ENCODE results near the gene DERL3.

The DERL3 gene

DNA sequence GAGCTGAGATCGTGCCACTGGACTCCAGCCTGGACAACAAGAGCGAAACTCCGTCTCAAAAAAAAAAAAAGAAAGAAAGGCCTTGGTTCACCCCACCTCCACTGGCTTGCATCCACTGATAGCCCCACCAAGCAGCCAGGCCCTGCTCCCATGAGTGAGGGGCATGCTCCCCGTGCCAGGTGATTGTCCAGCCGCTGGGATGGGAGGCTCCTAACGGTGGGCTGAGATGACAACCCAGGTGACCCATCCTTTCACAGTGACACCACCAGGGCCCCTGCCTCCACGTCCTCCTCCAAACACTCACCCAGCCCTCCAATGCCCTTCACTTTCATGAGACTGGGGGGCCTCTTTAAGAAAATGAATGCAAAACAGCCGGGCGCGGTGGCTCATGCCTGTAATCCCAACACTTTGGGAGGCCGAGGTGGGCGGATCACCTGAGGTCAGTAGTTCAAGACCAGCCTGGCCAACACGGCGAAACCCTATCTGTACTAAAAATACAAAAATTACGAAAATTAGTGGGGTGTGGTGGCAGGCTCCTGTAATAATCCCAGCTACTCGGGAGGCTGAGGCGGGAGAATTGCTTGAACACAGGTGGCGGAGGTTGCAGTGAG is 8.6 kb upstream of the DERL3 start:
- no peak for DNase-seq (ENCODE audit: low read depth)

DNA sequence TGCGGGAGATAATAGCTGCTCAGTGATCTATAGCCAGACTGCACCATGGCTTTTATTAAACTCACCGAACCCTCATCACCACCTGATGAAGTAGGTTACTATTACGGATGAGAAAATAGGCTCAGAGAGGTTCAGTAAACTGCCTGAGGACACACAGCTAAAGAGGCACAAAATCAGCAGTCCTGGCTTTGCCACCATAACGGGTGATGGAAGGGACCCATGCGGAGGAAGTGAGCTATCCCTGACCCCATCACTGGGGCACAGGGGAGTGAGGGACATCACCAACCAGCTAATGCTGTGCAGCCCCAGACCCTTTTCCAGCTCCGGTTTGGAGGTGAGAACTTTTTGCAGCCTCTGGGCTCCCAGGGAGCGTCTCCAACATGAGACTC is 7.3 kb upstream of the DERL3 start:
- no peak for DNase-seq (ENCODE audit: low read depth)

- DNase-seq (ENCODE audit: low read depth), result no peak
These were observed 6.7 kb upstream of the DERL3 start for GRCh38 chr22:23845265-23846080.

DNA sequence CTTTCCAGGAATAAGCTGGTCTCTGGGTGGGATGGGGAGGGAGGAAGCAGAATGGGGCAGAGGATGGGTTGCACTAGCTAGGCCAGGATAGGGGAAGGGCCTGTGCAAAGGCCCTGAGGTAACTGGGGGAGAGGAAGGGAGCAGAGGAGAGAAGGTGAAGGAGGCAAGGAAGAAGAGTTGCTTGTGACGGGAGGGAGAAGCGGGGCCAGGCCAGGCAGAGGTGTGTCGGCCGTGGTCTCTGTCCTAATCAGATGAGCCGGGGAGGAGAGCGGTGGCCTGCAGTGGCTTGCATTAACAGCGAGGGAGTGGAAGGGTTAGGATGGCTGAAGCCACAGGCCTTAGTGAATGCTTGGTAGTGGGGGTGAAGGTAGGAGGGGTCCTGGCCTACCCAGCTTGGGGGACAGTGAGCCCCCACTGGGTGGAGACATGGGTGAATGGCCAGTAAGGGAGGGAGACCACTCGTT is 6.0 kb upstream of the DERL3 start:
- no peak for DNase-seq (ENCODE audit: low read depth)

DNA sequence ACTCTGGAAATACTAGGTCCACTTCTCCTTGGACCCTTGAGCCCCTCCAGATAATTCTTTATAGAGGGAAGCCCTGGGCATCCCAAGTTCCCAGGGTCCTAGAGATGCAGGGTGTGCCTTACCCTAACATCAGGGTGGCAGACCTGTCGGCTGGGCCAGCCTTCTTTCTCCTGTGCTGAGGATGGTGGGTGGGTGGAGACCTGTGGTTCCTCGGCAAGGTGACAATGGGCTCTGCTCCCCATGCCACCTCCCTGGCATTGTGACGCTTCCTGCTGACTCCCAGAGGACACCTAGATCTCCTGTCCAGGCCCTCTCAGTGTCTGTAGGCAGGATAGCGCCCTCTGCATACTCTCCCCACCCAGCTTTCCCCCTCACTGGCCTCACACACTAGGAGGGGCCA is 3.8 kb upstream of the DERL3 start:
- DNase-seq (ENCODE audit: low read depth), result no peak

DNA sequence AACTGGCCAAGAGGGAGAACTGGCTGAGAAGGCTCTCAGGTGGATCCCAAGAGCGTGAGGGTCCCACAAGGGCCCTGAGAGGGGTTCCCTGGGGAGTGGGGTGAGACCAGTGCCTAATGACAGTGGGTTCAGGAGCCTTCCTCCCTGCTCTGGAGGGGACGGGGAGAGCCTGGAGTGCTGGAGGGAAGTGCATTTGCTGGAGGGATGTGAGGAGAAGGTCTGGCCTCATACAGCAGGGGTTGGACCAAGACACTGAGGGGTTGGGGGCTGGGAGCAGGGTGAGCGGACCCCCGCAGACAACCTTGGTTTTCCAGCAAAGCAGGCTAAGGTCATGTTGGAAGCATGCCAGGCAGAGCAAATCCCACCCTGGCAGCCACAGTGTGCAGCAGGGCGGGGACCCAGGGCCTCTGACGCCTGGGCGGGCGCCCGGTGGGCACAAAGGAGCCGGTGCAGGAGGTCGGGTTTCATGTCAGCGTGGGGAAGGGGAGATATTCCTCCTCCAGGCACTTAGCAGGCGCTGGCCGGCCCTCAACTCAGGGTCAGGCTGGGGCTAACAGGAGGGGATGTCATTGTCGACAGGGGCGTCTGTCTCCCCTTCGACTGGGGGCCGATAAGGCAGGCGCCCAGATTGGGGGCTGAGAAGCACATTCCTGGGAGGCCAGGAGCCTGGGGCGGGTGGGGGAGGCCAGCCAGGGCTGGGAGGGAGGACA is 3.1 kb upstream of the DERL3 start:
- DNase-seq (ENCODE audit: low read depth), result no peak

DNA sequence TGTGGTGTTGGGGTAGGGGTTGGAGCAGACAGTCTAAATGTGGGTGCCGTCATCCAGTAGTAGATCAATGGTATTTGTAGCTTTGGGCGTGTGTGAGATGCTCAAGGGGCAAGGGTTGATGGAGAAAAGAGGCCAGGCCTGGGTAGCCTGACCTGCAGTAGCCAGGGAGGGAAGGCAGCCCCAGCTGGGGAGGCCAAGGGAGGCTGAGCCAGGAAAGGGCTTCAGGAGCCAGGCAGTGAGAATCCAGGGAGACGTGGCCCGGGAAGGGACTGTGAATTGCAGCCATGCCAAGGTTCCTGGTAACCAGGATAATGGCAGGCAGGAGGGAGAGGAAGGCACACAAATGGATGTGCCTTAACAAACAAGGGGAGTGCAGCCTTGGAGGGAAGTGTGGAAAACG is 2.5 kb upstream of the DERL3 start:
- no peak for DNase-seq (ENCODE audit: low read depth)

- DNase-seq (ENCODE audit: low read depth), result no peak
These were observed 1.2 kb upstream of the DERL3 start for GRCh38 chr22:23840026-23840425.

- no peak for DNase-seq (ENCODE audit: low read depth)
These were observed 710 bp downstream of the DERL3 start for GRCh38 chr22:23837911-23838680.

GRCh38 chr22:23837496-23837859 is 1.3 kb downstream of the DERL3 start:
- no peak for DNase-seq (ENCODE audit: low read depth)

GRCh38 chr22:23836692-23837495 is 1.9 kb downstream of the DERL3 start:
- DNase-seq (ENCODE audit: low read depth), result no peak

GRCh38 chr22:23836281-23836680 is 2.5 kb downstream of the DERL3 start:
- no peak for DNase-seq (ENCODE audit: low read depth)

DNA sequence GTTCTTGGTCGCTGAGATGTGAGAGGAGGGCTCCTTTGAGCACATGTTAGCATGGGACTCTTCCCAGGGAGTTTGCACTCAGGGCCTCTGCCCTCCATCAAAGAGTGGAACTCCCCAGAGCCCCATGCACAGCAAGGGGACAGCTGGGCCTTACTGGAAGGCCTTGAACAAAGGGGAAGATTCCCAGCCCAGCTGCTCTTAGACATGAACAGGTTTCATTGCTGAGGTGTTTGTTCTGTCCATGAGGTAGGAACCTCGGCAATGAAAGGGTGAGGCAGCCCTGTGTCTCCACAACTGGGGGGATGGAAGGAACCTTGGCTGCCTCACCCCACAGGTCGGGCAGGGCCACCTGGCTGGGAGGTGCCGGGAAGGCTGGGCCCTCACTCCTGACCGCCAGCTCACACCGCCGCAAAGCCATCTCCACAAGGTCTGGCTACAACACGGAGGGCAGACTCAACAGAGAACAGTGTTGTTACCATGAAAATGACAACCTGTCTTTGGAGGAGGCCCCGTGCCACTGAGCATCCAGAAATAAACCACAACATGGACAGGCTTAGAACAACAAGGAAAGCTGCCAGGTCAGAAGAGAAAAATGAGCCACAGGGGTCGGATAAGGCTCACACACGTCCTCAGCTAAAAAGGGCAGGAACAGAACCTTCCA is 3.2 kb downstream of the DERL3 start:
- no peak for DNase-seq (ENCODE audit: low read depth)

GRCh38 chr22:23834793-23835483 is 3.9 kb downstream of the DERL3 start:
- no peak for DNase-seq (ENCODE audit: low read depth)

GRCh38 chr22:23834406-23834792 is 4.4 kb downstream of the DERL3 start:
- DNase-seq (ENCODE audit: low read depth), result no peak

DNA sequence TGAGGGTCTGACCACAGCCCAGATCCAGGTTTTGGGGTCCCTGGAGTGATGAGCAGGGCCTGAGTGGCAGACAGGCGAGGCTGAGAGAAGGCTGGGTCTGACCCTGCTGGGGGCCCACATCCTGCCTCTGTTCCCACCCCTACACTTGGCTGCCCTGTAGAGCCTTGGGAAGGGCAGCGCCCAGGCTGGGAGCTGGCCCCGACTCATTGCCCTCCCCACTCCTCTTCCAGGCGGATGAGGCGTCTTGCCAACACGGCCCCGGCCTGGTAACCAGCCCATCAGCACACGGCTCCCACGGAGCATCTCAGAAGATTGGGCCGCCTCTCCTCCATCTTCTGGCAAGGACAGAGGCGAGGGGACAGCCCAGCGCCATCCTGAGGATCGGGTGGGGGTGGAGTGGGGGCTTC is 4.9 kb downstream of the DERL3 start:
- DNase-seq (ENCODE audit: low read depth), result no peak

- DNase-seq (ENCODE audit: low read depth), result no peak
These were observed 5.6 kb downstream of the DERL3 start for GRCh38 chr22:23833017-23833751.

DNA sequence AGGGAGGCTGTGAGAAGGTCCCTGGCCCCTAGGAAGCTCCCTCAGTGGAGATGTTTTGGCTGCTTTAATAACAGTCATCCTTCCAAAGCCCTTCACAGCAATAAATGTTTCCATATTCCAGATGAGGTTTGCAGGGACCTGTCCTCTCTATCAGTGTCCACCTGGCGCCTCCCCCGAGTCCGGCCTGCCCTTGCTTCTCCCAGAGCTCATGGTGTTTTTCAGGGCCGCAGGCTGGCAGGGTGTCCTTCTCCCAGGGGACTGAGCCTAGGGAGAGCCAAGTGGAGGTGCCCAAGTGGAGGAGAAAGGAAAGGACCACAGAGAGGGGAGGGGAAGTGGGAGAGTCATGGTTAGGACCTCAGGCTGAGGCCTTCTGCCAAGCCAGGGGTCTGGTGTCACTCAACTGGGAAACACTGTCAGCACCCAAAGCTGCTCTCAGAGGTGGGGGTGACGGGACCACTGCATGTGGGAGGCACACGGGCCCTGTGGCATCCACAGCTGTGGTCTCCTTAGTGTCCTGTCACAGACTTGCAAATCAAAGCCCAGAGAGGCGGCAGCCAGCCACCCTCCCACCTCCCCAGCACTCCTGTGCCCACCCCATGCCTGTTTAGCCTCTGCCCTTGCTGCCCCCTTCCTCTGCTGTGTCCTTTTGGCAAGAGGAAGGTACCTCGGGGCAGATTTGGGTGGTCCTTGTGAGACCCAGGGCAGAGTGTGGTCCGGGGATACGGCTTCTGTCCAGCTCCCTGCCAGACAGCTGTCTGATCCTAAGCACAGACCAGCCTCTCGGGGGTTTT is 6.4 kb downstream of the DERL3 start:
- no peak for DNase-seq (ENCODE audit: low read depth)

GRCh38 chr22:23831781-23832180 is 7.0 kb downstream of the DERL3 start:
- no peak for DNase-seq (ENCODE audit: low read depth)
